ENCODE measurements around the gene PPP1R3F. TPM values are rescaled to one million over a fixed set of nuclear protein-coding genes. Genes with fewer than 3 reads are reported as not detected.
"Not testable (repeated sequence)": the region's sequence is repeated elsewhere in the genome, so short reads cannot be mapped to it uniquely, and the experiment has no call there.

Gene PPP1R3F
- total RNA-seq, 1 experiment from 2014 or later = 5.6 TPM

- DNase-seq (ENCODE audit: low read depth) = no peak
Measured at GRCh38 chrX:49272421-49272820, 2.8 kb downstream of the PPP1R3F start.

- no peak for DNase-seq (ENCODE audit: low read depth)
Measured at GRCh38 chrX:49273181-49273727, 3.7 kb downstream of the PPP1R3F start.

GRCh38 chrX:49276207-49276606 is 6.6 kb downstream of the PPP1R3F start:
- DNase-seq (ENCODE audit: low read depth) = no peak

- no peak for DNase-seq (ENCODE audit: low read depth)
Measured at GRCh38 chrX:49276671-49277534, 7.3 kb downstream of the PPP1R3F start.

- no peak for DNase-seq (ENCODE audit: low read depth)
Measured at GRCh38 chrX:49277535-49277830, 7.9 kb downstream of the PPP1R3F start.

- no peak for DNase-seq (ENCODE audit: low read depth)
Measured at GRCh38 chrX:49278081-49278480, 8.5 kb downstream of the PPP1R3F start.

GRCh38 chrX:49282647-49283011 is 13.0 kb downstream of the PPP1R3F start:
- no peak for DNase-seq (ENCODE audit: low read depth)

- DNase-seq (ENCODE audit: low read depth) = no peak
Measured at GRCh38 chrX:49284212-49284611, 14.6 kb downstream of the PPP1R3F start.

GRCh38 chrX:49286136-49286535 is 16.5 kb downstream of the PPP1R3F start:
- DNase-seq (ENCODE audit: low read depth) = no peak

- no peak for DNase-seq (ENCODE audit: low read depth)
Measured at GRCh38 chrX:49286581-49286980, 17.0 kb downstream of the PPP1R3F start.

- no peak for DNase-seq (ENCODE audit: low read depth)
Measured at GRCh38 chrX:49287665-49288064, 18.1 kb downstream of the PPP1R3F start.

- no peak for DNase-seq (ENCODE audit: low read depth)
Measured at GRCh38 chrX:49290215-49290614, 20.6 kb downstream of the PPP1R3F start.

- peak; percentile 53 for DNase-seq (ENCODE audit: low read depth)
Measured at GRCh38 chrX:49291615-49292337, 22.2 kb downstream of the PPP1R3F start.

GRCh38 chrX:49292400-49293362 is 23.1 kb downstream of the PPP1R3F start:
- DNase-seq (ENCODE audit: low read depth) = no peak

GRCh38 chrX:49299293-49299692 is 29.7 kb downstream of the PPP1R3F start:
- DNase-seq (ENCODE audit: low read depth) = not testable (repeated sequence)

- no peak for DNase-seq (ENCODE audit: low read depth)
Measured at GRCh38 chrX:49300703-49301102, 31.1 kb downstream of the PPP1R3F start.

- no peak for DNase-seq (ENCODE audit: low read depth)
Measured at GRCh38 chrX:49303346-49303745, 33.8 kb downstream of the PPP1R3F start, which contains the start of gene GAGE10. TSS of gene GAGE10 (plus strand) at chrX:49303646. CDS start at chrX:49304860, 1,214 bp downstream.

- not testable (repeated sequence) for DNase-seq (ENCODE audit: low read depth)
Measured at GRCh38 chrX:49307775-49308174, 38.2 kb downstream of the PPP1R3F start.

- DNase-seq (ENCODE audit: low read depth) = peak; percentile 19
Measured at GRCh38 chrX:49308604-49309269, 39.1 kb downstream of the PPP1R3F start.

GRCh38 chrX:49309401-49309981 is 39.9 kb downstream of the PPP1R3F start:
- peak; percentile 14 for DNase-seq (ENCODE audit: low read depth)

GRCh38 chrX:49310371-49310770 is 40.8 kb downstream of the PPP1R3F start:
- DNase-seq (ENCODE audit: low read depth) = no peak
